GM12872 (cell line): ENCODE results near the gene WIPF2.

Source experiments
- TF ChIP-seq, protein P1 (sequence below): IDR thresholded peaks from 3 replicates; pipeline ENCODE4 v1.5.1; 2011; ENCODE audit warnings: low read depth, mild to moderate bottlenecking, low read length, moderate library complexity; ENCODE audit not compliant: insufficient read depth

WIPF2 gene

GRCh38 chr17:40176754-40177110 lies 42.4 kb upstream of the WIPF2 start:
- TF ChIP-seq, protein P1, sequence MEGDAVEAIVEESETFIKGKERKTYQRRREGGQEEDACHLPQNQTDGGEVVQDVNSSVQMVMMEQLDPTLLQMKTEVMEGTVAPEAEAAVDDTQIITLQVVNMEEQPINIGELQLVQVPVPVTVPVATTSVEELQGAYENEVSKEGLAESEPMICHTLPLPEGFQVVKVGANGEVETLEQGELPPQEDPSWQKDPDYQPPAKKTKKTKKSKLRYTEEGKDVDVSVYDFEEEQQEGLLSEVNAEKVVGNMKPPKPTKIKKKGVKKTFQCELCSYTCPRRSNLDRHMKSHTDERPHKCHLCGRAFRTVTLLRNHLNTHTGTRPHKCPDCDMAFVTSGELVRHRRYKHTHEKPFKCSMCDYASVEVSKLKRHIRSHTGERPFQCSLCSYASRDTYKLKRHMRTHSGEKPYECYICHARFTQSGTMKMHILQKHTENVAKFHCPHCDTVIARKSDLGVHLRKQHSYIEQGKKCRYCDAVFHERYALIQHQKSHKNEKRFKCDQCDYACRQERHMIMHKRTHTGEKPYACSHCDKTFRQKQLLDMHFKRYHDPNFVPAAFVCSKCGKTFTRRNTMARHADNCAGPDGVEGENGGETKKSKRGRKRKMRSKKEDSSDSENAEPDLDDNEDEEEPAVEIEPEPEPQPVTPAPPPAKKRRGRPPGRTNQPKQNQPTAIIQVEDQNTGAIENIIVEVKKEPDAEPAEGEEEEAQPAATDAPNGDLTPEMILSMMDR, result no peak

DNA sequence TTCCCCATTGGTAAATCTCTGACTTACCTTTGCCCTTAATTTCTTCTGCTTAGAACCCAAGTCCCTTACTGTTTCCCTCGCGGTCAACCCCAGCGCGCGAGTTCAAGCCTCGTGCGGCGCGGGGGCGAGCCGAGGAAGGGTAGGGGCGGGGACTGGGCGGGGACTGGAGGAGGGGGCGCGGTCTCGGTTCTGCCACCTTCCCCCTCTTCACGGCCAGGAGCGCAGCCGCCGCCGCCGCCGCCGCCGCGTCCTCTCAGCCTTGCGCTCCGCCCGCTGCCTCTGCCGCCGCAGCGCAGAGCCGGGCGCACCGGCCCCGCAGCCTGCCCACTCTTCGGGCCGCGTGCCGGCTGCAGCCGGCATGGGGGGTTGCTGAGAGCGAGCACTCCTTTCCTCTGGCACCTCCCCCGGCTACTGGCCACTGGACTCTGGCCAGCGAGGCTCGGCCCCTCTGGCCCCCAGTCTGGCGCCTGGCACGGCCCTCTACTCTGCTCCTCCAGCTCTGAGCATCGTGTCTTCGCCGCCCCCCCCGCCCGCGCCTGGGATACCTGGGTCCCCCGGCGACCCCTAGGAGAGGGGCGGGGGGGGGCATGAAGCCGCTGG lies 41.7 kb upstream of the WIPF2 start, which contains the start of gene RAPGEFL1:
Gene RAPGEFL1 (plus strand): TSS at position 196 of the 600 bp plus-strand sequence. CDS start 392 bp downstream, at position 588.
- TF ChIP-seq, protein P1, result no peak

GRCh38 chr17:40178021-40178601 lies 41.0 kb upstream of the WIPF2 start:
- TF ChIP-seq, protein P1, result no peak

DNA sequence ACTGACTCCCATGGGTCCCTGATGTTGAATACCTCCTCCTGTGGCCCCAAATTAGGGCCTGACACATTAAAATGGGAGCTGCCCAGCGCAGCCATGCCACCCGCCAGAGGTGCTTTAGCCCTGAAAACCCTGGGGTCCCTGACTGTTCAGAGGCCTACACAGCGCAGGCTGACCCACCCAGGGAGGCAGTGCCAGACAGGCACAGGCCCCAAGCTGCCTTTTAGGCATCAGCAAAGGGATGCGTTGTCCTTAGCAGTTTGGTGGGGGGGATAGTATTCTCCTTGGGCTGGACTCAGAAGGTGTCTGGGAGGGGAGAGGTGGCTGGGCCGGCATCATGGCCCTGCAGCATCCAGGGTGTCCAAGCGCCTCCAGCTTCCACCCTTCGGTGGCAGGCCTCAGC lies 40.4 kb upstream of the WIPF2 start:
- TF ChIP-seq, protein P1, result no peak

DNA sequence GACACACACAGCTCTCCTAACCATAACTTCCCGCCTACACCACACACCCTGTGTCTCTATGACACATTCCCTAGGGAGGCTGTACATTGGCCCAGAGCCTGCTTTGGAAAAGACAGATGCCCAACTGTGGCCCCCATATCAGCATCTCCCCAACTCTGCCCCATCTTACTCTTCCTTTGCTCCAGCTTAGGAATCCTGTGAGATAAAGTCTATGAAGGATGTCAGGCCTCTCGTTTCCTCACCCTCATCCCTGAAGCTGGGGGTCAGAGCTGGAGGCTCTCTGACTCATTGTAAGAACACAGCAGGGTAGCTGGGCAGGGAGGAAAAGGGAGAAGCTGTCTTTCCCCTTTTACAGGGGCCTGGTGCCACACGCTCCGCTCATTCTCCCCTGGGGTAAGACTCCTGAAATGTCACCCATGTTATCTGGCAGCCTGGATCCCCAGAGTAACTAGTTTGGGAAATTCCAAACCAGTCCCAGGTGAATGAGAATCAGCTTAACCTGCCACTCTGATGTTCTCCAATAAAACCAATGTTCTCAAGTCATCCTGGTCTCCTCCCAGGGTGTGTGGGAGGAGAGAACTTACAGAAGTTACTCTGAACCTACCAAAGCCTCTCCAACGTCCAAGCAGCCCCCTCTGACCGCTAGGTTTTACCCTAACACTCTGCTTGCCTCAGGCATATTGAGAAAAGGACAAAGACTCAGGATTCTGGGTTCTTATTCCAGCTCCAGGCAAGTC lies 39.0 kb upstream of the WIPF2 start:
- TF ChIP-seq, protein P1, result no peak

DNA sequence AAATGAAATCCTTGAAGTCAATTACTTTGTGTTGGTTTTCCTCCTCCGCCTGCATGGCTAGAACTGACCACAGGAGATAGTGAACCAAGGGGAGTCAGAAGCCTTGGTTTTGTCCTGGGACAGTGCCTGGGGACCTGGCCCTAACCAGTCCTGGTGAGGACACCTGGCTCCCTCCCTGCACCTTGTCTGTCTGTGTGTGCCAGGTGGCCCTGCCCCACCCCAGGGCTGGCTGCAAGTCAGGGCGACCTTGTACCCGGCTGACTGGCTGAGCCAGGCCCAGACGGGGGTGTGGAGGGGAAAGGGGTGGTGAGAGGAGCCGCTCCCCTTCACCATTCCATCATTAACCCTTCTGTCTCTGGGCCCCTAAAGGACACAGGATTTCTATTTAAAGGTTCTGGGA lies 38.4 kb upstream of the WIPF2 start:
- TF ChIP-seq, protein P1, result no peak

- TF ChIP-seq, protein P1, result no peak
Measured at GRCh38 chr17:40181205-40181604, 37.9 kb upstream of the WIPF2 start.
